B cell (primary cell): ENCODE measurements around the gene PAFAH1B2. TPM values are rescaled to one million over a fixed set of nuclear protein-coding genes. Genes with fewer than 3 reads are reported as not detected.

Experiments used
- ATAC-seq: fragments of 200-7000 bp; cut with Tn5 transposase; one replicate; pipeline ENCODE4 v1.10.0; 2021; ENCODE audit warnings: low read depth, mild to moderate bottlenecking, moderate number of reproducible peaks, moderate library complexity
- CTCF ChIA-PET: fragments of 350-600 bp; sonication (Branson Sonifier 250); formaldehyde crosslinking; loops from one replicate; lab custom pipeline; 2021; ENCODE audit warnings: antibody characterized with exemption, inconsistent platforms; lab: Charles Lee
- POLR2A ChIA-PET: fragments of 350-600 bp; sonication (Branson Sonifier 250); formaldehyde crosslinking; loops from one replicate; lab custom pipeline; 2021; ENCODE audit warnings: antibody characterized with exemption; lab: Charles Lee
- DNase-seq: peaks from one replicate; pipeline ENCODE4 v3.0.0; 2013
- H2AFZ ChIP-seq: 2 replicates; pipeline ENCODE4 v1.6.1; 2012; ENCODE audit warnings: mild to moderate bottlenecking, low read depth, low read length; ENCODE audit not compliant: insufficient read depth, poor library complexity, severe bottlenecking
- H3K27ac ChIP-seq, 2 donors: 1 replicate in 1 of 2; 2 replicates in 1 of 2; pipeline ENCODE4 v1.5.1; 2012 to 2013; ENCODE audit warnings: low read length in 2 of 2, mild to moderate bottlenecking in 2 of 2, moderate library complexity in 1 of 2
- H3K27me3 ChIP-seq, 4 experiments: fragments of 200-600 bp in 1 of 4; sonication (generic) in 1 of 4; replicated peaks in 1 of 4; 1 replicate in 2 of 4; 2 replicates in 2 of 4; pipeline versions ENCODE4 v1.6.1 to v1.7.0; 2013 to 2016; ENCODE audit warnings: low read length in 3 of 4, mild to moderate bottlenecking in 2 of 4, mixed read lengths in 1 of 4, moderate library complexity in 1 of 4; ENCODE audit not compliant: insufficient read depth in 4 of 4, control insufficient read depth in 3 of 4; ENCODE audit errors: control extremely low read depth in 1 of 4
- H3K36me3 ChIP-seq, 2 experiments: replicated peaks in 1 of 2; 1 replicate in 1 of 2; 2 replicates in 1 of 2; pipeline versions ENCODE4 v1.6.1 to v1.7.1; 2013; ENCODE audit warnings: low read length in 1 of 2; ENCODE audit not compliant: insufficient read depth in 2 of 2, control insufficient read depth in 1 of 2; ENCODE audit errors: control extremely low read depth in 1 of 2, extremely low read depth in 1 of 2
- H3K4me1 ChIP-seq, 2 donors: fragments of 200-600 bp in 1 of 2; sonication (generic) in 1 of 2; 1 replicate in 1 of 2; 2 replicates in 1 of 2; pipeline versions ENCODE4 v1.5.1 to v1.6.1; 2013 to 2017; ENCODE audit warnings: low read length in 2 of 2; ENCODE audit not compliant: control insufficient read depth in 2 of 2, insufficient read depth in 2 of 2
- H3K4me2 ChIP-seq: replicated peaks from 2 replicates; pipeline ENCODE3; 2012; ENCODE audit warnings: mild to moderate bottlenecking, low read depth, low read length; ENCODE audit not compliant: poor library complexity, severe bottlenecking
- H3K4me3 ChIP-seq, 5 experiments: fragments of 200-600 bp in 1 of 5; sonication (generic) in 1 of 5; 1 replicate in 3 of 5; 2 replicates in 2 of 5; pipeline versions ENCODE4 v1.5.1 to v1.7.0; 2011 to 2016; ENCODE audit warnings: low read length in 4 of 5, mild to moderate bottlenecking in 4 of 5, low read depth in 2 of 5, control low read depth in 1 of 5, moderate library complexity in 1 of 5; ENCODE audit not compliant: insufficient read depth in 1 of 5; ENCODE audit errors: control extremely low read depth in 1 of 5, extremely low read depth in 1 of 5
- H3K79me2 ChIP-seq: fragments of 200-600 bp; sonication (generic); one replicate; pipeline ENCODE4 v1.6.0; 2016; ENCODE audit warnings: low read length; ENCODE audit not compliant: control insufficient read depth, insufficient read depth
- H3K9ac ChIP-seq: fragments of 200-600 bp; sonication (generic); 2 replicates; pipeline ENCODE4 v1.6.1; 2017; ENCODE audit warnings: mild to moderate bottlenecking, low read length, moderate library complexity
- H3K9me3 ChIP-seq, 3 donors: one replicate each; pipeline versions ENCODE4 v1.6.1 to v1.7.1; 2013; ENCODE audit warnings: low read length in 2 of 3; ENCODE audit not compliant: control insufficient read depth in 2 of 3, insufficient read depth in 1 of 3; ENCODE audit errors: control extremely low read depth in 1 of 3
- H4K20me1 ChIP-seq: 2 replicates; pipeline ENCODE4 v1.6.0; 2012; ENCODE audit warnings: mild to moderate bottlenecking, low read length; ENCODE audit not compliant: insufficient read depth, control insufficient read depth, poor library complexity, severe bottlenecking
- H3K27ac Mint-ChIP-seq: one replicate; pipeline ENCODE4 v1.8.0; 2021; ENCODE audit warnings: mixed read lengths
- H3K27me3 Mint-ChIP-seq: one replicate; pipeline ENCODE4 v1.8.0; 2021; ENCODE audit warnings: mixed read lengths
- H3K4me1 Mint-ChIP-seq: one replicate; pipeline ENCODE4 v1.8.0; 2021; ENCODE audit warnings: mixed read lengths
- H3K4me3 Mint-ChIP-seq: one replicate; pipeline ENCODE4 v1.8.0; 2021; ENCODE audit warnings: mixed read lengths
- H3K9me3 Mint-ChIP-seq: one replicate; pipeline ENCODE4 v1.8.0; 2022; ENCODE audit warnings: mixed read lengths; ENCODE audit not compliant: insufficient read depth
- CTCF ChIP-seq: fragments of 200-600 bp; IDR thresholded peaks from one replicate; pipeline ENCODE4 v1.8.0; 2022; ENCODE audit warnings: antibody characterized with exemption, mild to moderate bottlenecking
- EZH2 ChIP-seq: IDR thresholded peaks from 2 replicates; pipeline ENCODE4 v1.6.1; 2012; ENCODE audit warnings: borderline replicate concordance, low read depth, mild to moderate bottlenecking, moderate library complexity, low read length; ENCODE audit not compliant: insufficient read depth, poor library complexity, severe bottlenecking
- WGBS: methylation state at CpG from one replicate; pipeline ENCODE4 v1.1.5; 2013; ENCODE audit warnings: missing lambda C conversion rate; ENCODE audit not compliant: insufficient coverage; 5-methylcytosine and 5-hydroxymethylcytosine counted together
- intact Hi-C: fragments of 100-400 bp; cut with micrococcal nuclease; formaldehyde crosslinking; loops from one replicate; pipeline ENCODE4 v1.10.0; 2022
- polyA plus RNA-seq: library from polyadenylated mRNA; depleted of rRNA; stranded (reverse); fragments of >200 nt; gene quantifications from 2 replicates; pipeline ENCODE4 v1.2.3, GENCODE V29; 2012
- total RNA-seq, 2 donors: library from RNA; stranded (reverse); fragments of 120-200 nt in 1 of 2; gene quantifications; 1 replicate in 1 of 2; 2 replicates in 1 of 2; pipeline versions ENCODE4 v1.2.3 to v1.2.4, GENCODE V29; 2013 to 2022

The PAFAH1B2 gene
- total and polyA plus RNA-seq, 2 donors (not counting 1 experiment from before 2014, with no cell fraction given), result 10.7 to 103 TPM

GRCh38 chr11:117200813-117201657, 56.9 kb downstream of the PAFAH1B2 start:
- ChIA-PET CTCF (interaction anchor here (0.8 kb wide), 1 partner anchor 73 kb away, joined by 3 read pairs; no protein-coding TSS in a partner anchor), POLR2A (interaction anchor here (1.1 kb wide), 1 partner anchor 25 kb away, joined by 3 read pairs; no protein-coding TSS in a partner anchor)
- Mint-ChIP-seq H3K4me3 (no peak overlapping the region), H3K27me3 (no peaks in the 10 kb centered on the region), H3K9me3 (no peaks in the 10 kb centered on the region), H3K27ac (peak overlapping the region; percentile 82), H3K4me1 (peaks cover 30% of the 10 kb centered on the region)
- H3K4me1 ChIP-seq, result peaks cover 15 to 36% of the 10 kb centered on the region in 2 donors
- intact Hi-C loops, result no loop called here
- ATAC-seq (no peak), DNase-seq (no peak)
- no peak overlapping the region for H3K9ac ChIP-seq
- H3K79me2 ChIP-seq, result no peaks in the 10 kb centered on the region
- no peak overlapping the region for H3K4me3 ChIP-seq
- TF ChIP-seq CTCF (no peak), EZH2 (no peak)
- WGBS, result 99% methylated on average over 10 of the region's 12 CpGs
- H3K4me2 ChIP-seq, result peak overlapping the region; percentile 27
- H3K27ac ChIP-seq, result peak overlapping the region in 1 of 2 donors; percentile 68
- no peaks in the 10 kb centered on the region for H3K9me3 ChIP-seq
- peaks cover 0 to 65% of the 10 kb centered on the region in 2 experiments for H3K36me3 ChIP-seq
- no peak overlapping the region for H2AFZ ChIP-seq
- no peaks in the 10 kb centered on the region for H3K27me3 ChIP-seq
- H4K20me1 ChIP-seq, result peaks cover 11% of the 10 kb centered on the region
